SH-SY5Y (cell line): ENCODE data around the gene GJB1.

ENCODE experiments used
- GATA2 ChIP-seq: IDR thresholded peaks from 2 replicates; pipeline ENCODE4 v1.6.1; 2011; ENCODE audit warnings: mild to moderate bottlenecking, low read depth, low read length
- GATA3 ChIP-seq: IDR thresholded peaks from 2 replicates; pipeline ENCODE4 v1.6.1; 2011; ENCODE audit warnings: low read depth, mild to moderate bottlenecking, low read length, moderate library complexity

DNA sequence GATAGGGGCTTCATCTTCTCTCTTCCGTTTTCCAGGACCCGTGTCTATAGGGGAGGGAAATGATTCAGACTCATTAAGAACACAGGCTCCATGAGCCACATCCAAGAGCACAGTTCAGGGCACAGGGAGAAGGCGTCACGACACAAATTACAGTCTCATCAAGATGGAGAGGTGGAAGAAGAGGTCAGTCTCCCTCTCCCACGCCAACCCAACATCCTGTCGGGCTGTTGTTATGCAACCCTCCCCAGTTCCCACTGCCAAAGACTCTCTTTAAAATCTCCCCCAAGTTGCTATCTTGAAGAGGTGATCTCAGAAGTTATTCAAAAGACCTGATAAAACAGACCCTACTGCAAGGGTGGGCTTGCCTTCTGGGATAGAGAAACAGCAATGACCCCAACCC lies 18.3 kb downstream of the GJB1 start:
- no peak for TF ChIP-seq GATA2
- TF ChIP-seq GATA3, result no peak
